PC-9 (cell line): ENCODE results near the gene OCA2. TPM values are rescaled to one million over a fixed set of nuclear protein-coding genes. Genes with fewer than 3 reads are reported as not detected.

ENCODE experiments used
- BruUV-seq: library from RNA; stranded (reverse); fragments of 400-500 nt; replicated peaks from 2 replicates; lab custom pipeline; 2021; lab: Mats Ljungman, UMichigan
- CTCF ChIA-PET: fragments of 300-600 bp; sonication (Branson Sonifier 250); formaldehyde crosslinking; loops from one replicate; lab custom pipeline; 2022; ENCODE audit warnings: antibody characterized with exemption; lab: Charles Lee
- POLR2A ChIA-PET: fragments of 300-600 bp; sonication (Branson Sonifier 250); formaldehyde crosslinking; loops from one replicate; lab custom pipeline; 2022; ENCODE audit warnings: antibody characterized with exemption; ENCODE audit not compliant: unreplicated experiment; lab: Charles Lee
- DNase-seq, 2 experiments: peaks; one replicate each; pipeline versions ENCODE4 v3.0.0 to v3.0.0-alpha.2; 2015 to 2022; ENCODE audit warnings: mixed read lengths in 1 of 2
- H2AFZ ChIP-seq: fragments of 200-600 bp; sonication (generic); 2 replicates; pipeline ENCODE4 v1.8.1; 2017; ENCODE audit warnings: antibody characterized with exemption
- H3F3A ChIP-seq: fragments of 200-600 bp; sonication (generic); 2 replicates; pipeline ENCODE4 v1.8.1; 2017; ENCODE audit warnings: antibody characterized with exemption, mild to moderate bottlenecking, low read depth; ENCODE audit not compliant: insufficient read depth
- H3K27ac ChIP-seq: fragments of 200-600 bp; sonication (generic); 2 replicates; pipeline ENCODE4 v1.6.1; 2016; ENCODE audit warnings: mixed run types
- H3K27me3 ChIP-seq: fragments of 200-600 bp; sonication (generic); 2 replicates; pipeline ENCODE4 v1.6.1; 2016; ENCODE audit warnings: low read depth, mixed run types; ENCODE audit not compliant: insufficient read depth
- H3K36me3 ChIP-seq: fragments of 200-600 bp; sonication (generic); 2 replicates; pipeline ENCODE4 v1.6.1; 2016; ENCODE audit warnings: low read depth, mixed run types
- H3K4me1 ChIP-seq: fragments of 200-600 bp; sonication (generic); replicated peaks from 2 replicates; pipeline ENCODE4 v1.6.1; 2016; ENCODE audit warnings: mixed run types; ENCODE audit not compliant: insufficient read depth
- H3K4me2 ChIP-seq: fragments of 200-600 bp; sonication (generic); 2 replicates; pipeline ENCODE4 v1.6.1; 2017; ENCODE audit warnings: mixed run types
- H3K4me3 ChIP-seq: fragments of 200-600 bp; sonication (generic); 2 replicates; pipeline ENCODE4 v1.6.1; 2016; ENCODE audit warnings: mixed run types
- H3K79me2 ChIP-seq: fragments of 200-600 bp; sonication (generic); 2 replicates; pipeline ENCODE4 v1.6.1; 2017; ENCODE audit warnings: low read depth, mixed run types
- H3K9me2 ChIP-seq: fragments of 200-600 bp; sonication (generic); 2 replicates; pipeline ENCODE4 v1.8.1; 2017; ENCODE audit warnings: mild to moderate bottlenecking; ENCODE audit not compliant: insufficient read depth
- H3K9me3 ChIP-seq: fragments of 200-600 bp; sonication (generic); 2 replicates; pipeline ENCODE4 v1.8.1; 2016; ENCODE audit warnings: low read depth; ENCODE audit not compliant: insufficient read depth
- H4K20me1 ChIP-seq: fragments of 200-600 bp; sonication (generic); 2 replicates; pipeline ENCODE4 v1.8.1; 2017; ENCODE audit not compliant: insufficient read depth
- CTCF ChIP-seq: fragments of 200-600 bp; sonication (generic); conservative IDR thresholded peaks from 2 replicates; pipeline ENCODE4 v1.6.1; 2017; ENCODE audit warnings: mixed run types, antibody characterized with exemption, mild to moderate bottlenecking, moderate library complexity
- EZH2 ChIP-seq: fragments of 200-600 bp; sonication (generic); IDR thresholded peaks from 2 replicates; pipeline ENCODE4 v1.8.0; 2017; ENCODE audit warnings: antibody characterized with exemption, low read depth
- intact Hi-C: fragments of 100-400 bp; cut with micrococcal nuclease; formaldehyde crosslinking; loops from one replicate; pipeline ENCODE4 v1.10.0; 2022; ENCODE audit not compliant: unreplicated experiment
- total RNA-seq: library from RNA; stranded (reverse); gene quantifications from 2 replicates; pipeline ENCODE4 v1.2.3, GENCODE V29; 2021

Gene OCA2
- total RNA-seq, 1 experiment from 2014 or later: not detected

- TF ChIP-seq CTCF (no peak), EZH2 (no peak)
- H3K27ac ChIP-seq: no peak overlapping the region
- H3F3A ChIP-seq: no peaks in the 10 kb centered on the region
- intact Hi-C loops: no loop called here
- 0 out of 2 replicates have a peak, but pooled peaks cover 4% of the 10 kb centered on the region for H3K27me3 ChIP-seq
- no peaks in the 10 kb centered on the region for H3K9me2 ChIP-seq
- ChIA-PET POLR2A (no interaction called here), CTCF (no interaction called here)
- DNase-seq: no peak
- H3K9me3 ChIP-seq: no peaks in the 10 kb centered on the region
- no peak overlapping the region for H2AFZ ChIP-seq
- no peak overlapping the region for H3K4me3 ChIP-seq
- no peaks in the 10 kb centered on the region for H3K36me3 ChIP-seq
- H4K20me1 ChIP-seq: no peaks in the 10 kb centered on the region
- H3K79me2 ChIP-seq: no peaks in the 10 kb centered on the region
- H3K4me2 ChIP-seq: no peak overlapping the region
- no peaks in the 10 kb centered on the region for H3K4me1 ChIP-seq
- BruUV-seq: no TSS peak
These were observed 128.3 kb downstream of the OCA2 start for GRCh38 chr15:27970661-27971392.

GRCh38 chr15:27967541-27967940, 131.6 kb downstream of the OCA2 start:
- CTCF ChIA-PET: no interaction called here
- Histone ChIP-seq H3K4me2 (no peak overlapping the region), H3K9me3 (no peaks in the 10 kb centered on the region), H3K79me2 (no peaks in the 10 kb centered on the region), H3K36me3 (no peaks in the 10 kb centered on the region), H3K27me3 (0 out of 2 replicates have a peak, but pooled peaks cover 4% of the 10 kb centered on the region), H2AFZ (no peak overlapping the region), H4K20me1 (no peaks in the 10 kb centered on the region), H3K4me1 (no peaks in the 10 kb centered on the region), H3K4me3 (no peak overlapping the region), H3F3A (no peaks in the 10 kb centered on the region), H3K27ac (no peak overlapping the region), H3K9me2 (no peaks in the 10 kb centered on the region)
- DNase-seq: no peak
- TF ChIP-seq CTCF (no peak), EZH2 (no peak)
- POLR2A ChIA-PET: no interaction called here
- BruUV-seq: no TSS peak
- intact Hi-C loops: no loop called here

DNA sequence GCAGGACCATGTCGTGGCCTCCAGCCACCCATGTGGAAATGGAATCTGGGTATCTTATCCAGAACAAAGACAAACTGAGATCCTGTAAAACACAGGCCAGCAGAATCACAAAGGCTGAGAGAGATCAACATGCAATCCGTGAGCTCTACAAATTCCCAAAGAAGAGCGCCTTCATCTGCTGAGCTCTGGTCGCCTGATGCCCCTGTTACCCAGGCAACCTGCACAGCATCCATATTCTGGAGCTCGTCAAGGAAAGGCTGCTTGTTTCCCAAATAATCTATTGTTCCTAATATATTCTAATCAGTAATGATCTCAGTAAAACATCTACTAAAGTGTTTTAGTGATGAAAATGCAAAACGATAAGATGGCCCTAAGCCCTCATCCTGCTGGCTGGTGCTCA, 133.6 kb downstream of the OCA2 start:
- TF ChIP-seq EZH2: no peak
- TF ChIP-seq CTCF: no peak
- Histone ChIP-seq H3K4me3 (no peak overlapping the region), H3F3A (no peaks in the 10 kb centered on the region), H3K9me2 (no peaks in the 10 kb centered on the region), H3K27me3 (0 out of 2 replicates have a peak, but pooled peaks cover 4% of the 10 kb centered on the region), H3K27ac (no peak overlapping the region), H2AFZ (no peak overlapping the region), H3K4me1 (no peaks in the 10 kb centered on the region), H3K9me3 (no peaks in the 10 kb centered on the region), H3K79me2 (no peaks in the 10 kb centered on the region), H3K36me3 (no peaks in the 10 kb centered on the region), H4K20me1 (no peaks in the 10 kb centered on the region), H3K4me2 (no peak overlapping the region)
- CTCF ChIA-PET: no interaction called here
- POLR2A ChIA-PET: no interaction called here
- DNase-seq: no peak
- intact Hi-C loops: no loop called here
- BruUV-seq: no TSS peak
